Muscle of arm (tissue), 12 donors: ENCODE results near the gene SEC11C. TPM values are rescaled to one million over a fixed set of nuclear protein-coding genes. Genes with fewer than 3 reads are reported as not detected.

ENCODE experiments used
- DNase-seq: peaks from one replicate; pipeline ENCODE4 v3.0.0-alpha.2; 2013
- polyA plus RNA-seq, 12 donors: library from polyadenylated mRNA; unstranded; fragments of 120-200 nt; gene quantifications; one replicate each; pipeline ENCODE4 v1.2.1, GENCODE V29; 2013; ENCODE audit not compliant: insufficient read length in 12 of 12

SEC11C gene
- polyA plus RNA-seq, 12 donors = 5.8 to 31.7 (median 10.5) TPM; not detected in 1

DNA sequence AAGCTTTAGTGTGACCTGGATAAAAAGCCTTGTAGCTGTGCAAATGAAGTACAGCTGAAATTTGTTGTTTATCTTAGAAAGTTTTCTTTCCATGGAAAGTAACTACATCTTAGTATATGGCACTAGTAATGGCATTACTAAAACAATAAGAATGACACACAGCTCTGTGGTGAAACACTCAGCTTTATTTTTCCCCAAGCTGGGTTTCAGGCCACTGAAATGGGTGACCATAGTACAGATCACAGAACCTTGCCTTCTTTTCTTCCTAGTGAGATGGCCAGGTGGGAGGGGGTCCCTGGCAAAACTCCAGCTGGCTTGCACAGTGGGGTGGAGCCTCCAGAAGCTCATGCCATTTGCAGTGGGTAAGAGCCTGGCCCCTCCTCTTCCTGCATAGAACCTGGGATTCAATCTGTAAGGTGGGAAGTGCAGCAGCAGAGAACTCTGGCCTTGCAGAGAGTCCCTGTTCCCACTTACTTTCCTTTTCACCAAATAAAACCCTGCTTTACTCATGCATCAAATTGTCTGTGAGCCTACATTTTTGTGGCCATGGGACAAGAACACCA lies 62.7 kb downstream of the SEC11C start:
- no peak for DNase-seq

DNA sequence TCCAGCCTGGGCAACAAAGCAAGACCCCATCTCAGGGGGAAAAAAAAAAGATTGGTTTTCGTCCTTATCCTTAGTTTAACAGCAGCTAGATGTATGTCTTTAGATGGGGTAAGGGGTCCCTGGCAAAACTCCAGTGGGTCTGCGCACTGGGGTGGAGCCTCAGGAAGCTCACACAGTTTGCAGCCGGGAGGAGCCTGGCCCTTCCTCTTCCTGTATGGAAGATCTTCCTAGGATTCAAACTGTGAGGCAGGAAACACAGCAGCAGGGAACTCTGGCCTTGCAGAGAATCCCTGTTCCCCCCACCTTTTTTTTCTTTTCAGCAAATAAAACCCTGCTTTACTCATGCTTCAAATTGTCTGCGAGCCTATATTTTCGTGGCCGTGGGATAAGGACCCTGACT lies 67.8 kb downstream of the SEC11C start:
- no peak for DNase-seq

Other genes with a start within 250 kb of the SEC11C start
- 10 to 100 TPM in 1 of 12 donors, 1 to 10 TPM in 2, under 1 TPM in 1, not detected in 8; 0.67 to 28.9 (median 3.4) TPM for gene GRP, start 80.3 kb downstream of the SEC11C start, polyA plus RNA-seq
- gene RAX, start 133.6 kb downstream of the SEC11C start, polyA plus RNA-seq = under 1 TPM in 1 of 12 donors, not detected in 11; 0.21 TPM
- not detected for gene CPLX4, start 178.8 kb downstream of the SEC11C start, polyA plus RNA-seq
- gene LMAN1, start 219.4 kb downstream of the SEC11C start, polyA plus RNA-seq = 10 to 100 TPM in 11 of 12 donors, not detected in 1; 57.4 to 98.4 (median 82.1) TPM